SU-DHL-6 (cell line): Measurements from ENCODE around the gene URB2.
"Not testable (repeated sequence)": the region's sequence is repeated elsewhere in the genome, so short reads cannot be mapped to it uniquely, and the experiment has no call there.

Experiments
- H2AFZ ChIP-seq: fragments of 200-600 bp; sonication (generic); 2 replicates; pipeline ENCODE4 v1.6.1; 2014; ENCODE audit warnings: low read depth, mild to moderate bottlenecking, moderate library complexity, mixed read lengths, antibody characterized with exemption, low read length; ENCODE audit not compliant: severe bottlenecking
- H3F3A ChIP-seq: fragments of 200-600 bp; shearing (Covaris generic); 2 replicates; pipeline ENCODE4 v1.6.0; 2016; ENCODE audit warnings: antibody characterized with exemption, mild to moderate bottlenecking; ENCODE audit not compliant: insufficient read depth
- H3K27ac ChIP-seq: fragments of 200-600 bp; sonication (generic); 2 replicates; pipeline ENCODE4 v1.5.1; 2016; ENCODE audit warnings: low read depth, mild to moderate bottlenecking, low read length, moderate library complexity, mixed read lengths
- H3K27me3 ChIP-seq: fragments of 200-600 bp; sonication (generic), shearing (Covaris generic); 2 replicates; pipeline ENCODE4 v1.6.0; 2014; ENCODE audit warnings: mild to moderate bottlenecking, low read length
- H3K36me3 ChIP-seq: fragments of 200-600 bp; sonication (generic); 2 replicates; pipeline ENCODE4 v1.6.1; 2014; ENCODE audit warnings: mild to moderate bottlenecking, low read length, mixed read lengths
- H3K4me2 ChIP-seq: fragments of 300-600, 200-600 bp; shearing (Covaris generic), sonication (generic); 2 replicates; pipeline ENCODE4 v1.6.0; 2014; ENCODE audit warnings: low read length, low read depth, mild to moderate bottlenecking; ENCODE audit not compliant: poor library complexity, severe bottlenecking
- H3K4me3 ChIP-seq: fragments of 200-600 bp; sonication (generic); 2 replicates; pipeline ENCODE4 v1.5.1; 2014; ENCODE audit warnings: antibody characterized with exemption, low read length, mild to moderate bottlenecking, mixed read lengths; ENCODE audit not compliant: insufficient read depth, poor library complexity, severe bottlenecking
- H3K79me2 ChIP-seq: fragments of 200-600 bp; sonication (generic); 2 replicates; pipeline ENCODE4 v1.6.1; 2014; ENCODE audit warnings: mild to moderate bottlenecking, low read length, moderate library complexity; ENCODE audit not compliant: insufficient read depth
- H3K9ac ChIP-seq: fragments of 200-600 bp; sonication (generic); 2 replicates; pipeline ENCODE4 v1.7.0; 2014; ENCODE audit warnings: mild to moderate bottlenecking, low read length
- H3K9me2 ChIP-seq: fragments of 200-600 bp; sonication (generic); replicated peaks from 2 replicates; pipeline ENCODE4 v1.6.1; 2014; ENCODE audit warnings: low read length; ENCODE audit not compliant: insufficient read depth
- H3K9me3 ChIP-seq: fragments of 200-600 bp; sonication (generic); 2 replicates; pipeline ENCODE4 v1.6.1; 2014; ENCODE audit warnings: low read length, mixed read lengths; ENCODE audit not compliant: insufficient read depth
- H4K20me1 ChIP-seq: fragments of 200-600 bp; sonication (generic); 2 replicates; pipeline ENCODE4 v1.6.1; 2014; ENCODE audit warnings: low read depth, mild to moderate bottlenecking, antibody characterized with exemption, low read length, moderate library complexity, mixed read lengths
- EZH2phosphoT487 ChIP-seq: fragments of 200-600 bp; sonication (generic), shearing (Covaris generic); conservative IDR thresholded peaks from 2 replicates; pipeline ENCODE4 v1.6.1; 2018; ENCODE audit warnings: mild to moderate bottlenecking, antibody characterized with exemption, low read length, moderate library complexity, mixed read lengths
- TF ChIP-seq, protein P1 (sequence below): fragments of 200-600 bp; sonication (generic); IDR thresholded peaks from one replicate; pipeline ENCODE4 v1.5.1; 2017; ENCODE audit warnings: antibody characterized with exemption, mild to moderate bottlenecking, low read length, moderate library complexity; ENCODE audit not compliant: insufficient read depth, poor library complexity, severe bottlenecking

The URB2 gene

DNA sequence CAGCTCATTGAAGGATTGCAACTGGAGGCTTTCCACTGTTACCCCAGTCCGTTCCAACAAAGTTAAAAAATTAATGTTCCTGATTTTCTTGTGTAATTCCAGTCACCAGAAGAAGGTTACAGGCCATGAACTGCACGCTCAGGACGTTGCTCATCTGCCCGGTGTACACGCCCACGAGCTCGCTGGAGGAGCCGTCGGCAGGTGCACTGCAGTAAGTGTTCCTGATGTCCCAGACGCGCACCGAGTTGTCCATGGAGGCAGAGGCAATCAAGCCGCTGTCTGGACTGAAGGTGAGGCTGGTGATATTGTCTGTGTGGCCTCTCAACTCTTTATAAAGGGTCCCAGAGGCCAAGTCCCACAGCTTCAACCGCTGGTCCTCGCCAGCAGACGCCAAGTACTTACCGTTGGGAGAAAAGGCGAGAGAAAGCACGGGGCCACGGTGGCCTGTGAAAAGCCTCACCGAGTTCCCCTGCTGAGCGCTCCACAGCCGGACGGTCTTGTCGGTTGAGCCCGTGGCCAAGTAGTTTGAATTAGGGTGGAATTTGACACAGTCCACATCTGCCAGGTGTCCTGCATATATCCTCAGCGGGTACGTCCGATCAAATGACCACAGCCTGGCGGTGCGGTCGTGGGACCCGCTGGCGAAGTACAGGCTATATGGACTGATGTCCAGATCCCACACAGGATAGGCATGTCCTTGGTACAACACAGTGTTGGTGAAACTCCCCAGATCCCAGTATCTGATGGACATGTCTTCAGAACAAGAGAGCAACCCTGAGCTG is 31.6 kb upstream of the URB2 start:
- Histone ChIP-seq H3K4me2 (no peak overlapping the region), H3F3A (no peaks in the 10 kb centered on the region), H2AFZ (no peak overlapping the region), H3K27ac (no peak overlapping the region), H3K36me3 (no peaks in the 10 kb centered on the region; the same call in 1 of the 2 replicates), H3K79me2 (peaks cover 20% of the 10 kb centered on the region), H3K9me2 (no peaks in the 10 kb centered on the region), H3K4me3 (no peak overlapping the region), H3K27me3 (no peaks in the 10 kb centered on the region), H4K20me1 (no peaks in the 10 kb centered on the region; the same call in 1 of the 2 replicates), H3K9me3 (no peaks in the 10 kb centered on the region), H3K9ac (no peak overlapping the region)
- TF ChIP-seq, protein P1, sequence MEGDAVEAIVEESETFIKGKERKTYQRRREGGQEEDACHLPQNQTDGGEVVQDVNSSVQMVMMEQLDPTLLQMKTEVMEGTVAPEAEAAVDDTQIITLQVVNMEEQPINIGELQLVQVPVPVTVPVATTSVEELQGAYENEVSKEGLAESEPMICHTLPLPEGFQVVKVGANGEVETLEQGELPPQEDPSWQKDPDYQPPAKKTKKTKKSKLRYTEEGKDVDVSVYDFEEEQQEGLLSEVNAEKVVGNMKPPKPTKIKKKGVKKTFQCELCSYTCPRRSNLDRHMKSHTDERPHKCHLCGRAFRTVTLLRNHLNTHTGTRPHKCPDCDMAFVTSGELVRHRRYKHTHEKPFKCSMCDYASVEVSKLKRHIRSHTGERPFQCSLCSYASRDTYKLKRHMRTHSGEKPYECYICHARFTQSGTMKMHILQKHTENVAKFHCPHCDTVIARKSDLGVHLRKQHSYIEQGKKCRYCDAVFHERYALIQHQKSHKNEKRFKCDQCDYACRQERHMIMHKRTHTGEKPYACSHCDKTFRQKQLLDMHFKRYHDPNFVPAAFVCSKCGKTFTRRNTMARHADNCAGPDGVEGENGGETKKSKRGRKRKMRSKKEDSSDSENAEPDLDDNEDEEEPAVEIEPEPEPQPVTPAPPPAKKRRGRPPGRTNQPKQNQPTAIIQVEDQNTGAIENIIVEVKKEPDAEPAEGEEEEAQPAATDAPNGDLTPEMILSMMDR: no peak
- no peak for TF ChIP-seq EZH2phosphoT487

DNA sequence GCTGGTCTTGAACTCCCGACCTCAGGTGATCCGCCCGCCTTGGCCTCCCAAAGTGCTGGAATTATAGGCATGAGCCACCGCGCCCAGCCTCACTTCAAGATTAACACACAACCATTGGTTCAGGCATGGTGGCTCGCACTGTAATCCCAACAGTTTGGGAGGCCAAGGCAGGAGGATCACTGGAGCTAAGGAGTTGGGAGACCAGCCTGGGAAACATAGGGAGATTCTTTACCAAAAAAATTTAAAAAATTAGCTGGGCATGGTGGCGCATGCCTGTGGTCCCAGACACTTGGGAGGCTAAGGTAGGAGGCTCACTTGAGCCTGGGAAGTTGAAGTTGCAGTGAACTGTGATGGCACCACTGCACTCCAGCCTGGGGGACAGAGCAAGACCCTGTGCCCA is 30.2 kb upstream of the URB2 start:
- H3K4me2 ChIP-seq, H3K4me3 ChIP-seq, H3K27me3 ChIP-seq, H4K20me1 ChIP-seq, H3K9me3 ChIP-seq, H3K9me2 ChIP-seq, H3F3A ChIP-seq, H2AFZ ChIP-seq, H3K9ac ChIP-seq, H3K27ac ChIP-seq: not testable (repeated sequence)
- Histone ChIP-seq H3K36me3 (peaks cover 13% of the 10 kb centered on the region; the same call in 1 of the 2 replicates), H3K79me2 (peaks cover 33% of the 10 kb centered on the region)

DNA sequence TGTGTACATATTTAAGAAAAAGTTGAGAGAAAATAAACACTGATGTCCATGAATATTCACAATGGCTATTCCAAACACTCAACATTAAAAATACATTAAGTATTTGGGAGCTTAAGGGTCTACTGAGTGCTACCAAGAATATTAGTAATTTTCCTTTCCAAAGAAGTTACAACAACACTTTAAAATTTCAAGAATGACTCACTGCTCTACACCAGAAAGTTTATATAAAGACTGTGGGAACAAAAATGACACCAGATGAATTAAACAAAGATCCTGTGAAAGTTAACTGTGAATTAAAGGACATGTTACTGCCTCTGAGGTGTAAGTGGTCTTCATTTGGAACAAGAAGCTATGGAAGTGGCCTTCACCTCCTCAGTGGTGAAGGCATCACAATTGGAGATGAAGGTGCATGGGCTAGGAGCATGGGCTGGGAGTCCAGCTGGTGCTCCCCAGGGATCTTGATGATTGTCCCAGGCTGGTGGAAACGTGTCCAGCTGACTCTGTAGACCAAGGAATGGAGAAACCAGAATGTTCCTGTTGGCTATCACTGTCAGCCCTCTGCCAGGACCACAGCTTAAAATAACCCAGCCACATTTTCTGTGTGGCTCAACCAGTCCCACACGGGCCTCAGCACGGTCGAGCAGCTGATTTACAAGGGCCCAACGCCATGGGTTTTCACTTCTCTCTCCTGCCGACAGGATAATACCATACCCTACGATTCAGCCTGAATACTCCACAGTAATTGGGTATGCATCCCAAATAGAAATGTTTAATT is 28.9 kb upstream of the URB2 start:
- H4K20me1 ChIP-seq: no peaks in the 10 kb centered on the region; the same call in 1 of the 2 replicates
- peaks cover 37% of the 10 kb centered on the region for H3K79me2 ChIP-seq

DNA sequence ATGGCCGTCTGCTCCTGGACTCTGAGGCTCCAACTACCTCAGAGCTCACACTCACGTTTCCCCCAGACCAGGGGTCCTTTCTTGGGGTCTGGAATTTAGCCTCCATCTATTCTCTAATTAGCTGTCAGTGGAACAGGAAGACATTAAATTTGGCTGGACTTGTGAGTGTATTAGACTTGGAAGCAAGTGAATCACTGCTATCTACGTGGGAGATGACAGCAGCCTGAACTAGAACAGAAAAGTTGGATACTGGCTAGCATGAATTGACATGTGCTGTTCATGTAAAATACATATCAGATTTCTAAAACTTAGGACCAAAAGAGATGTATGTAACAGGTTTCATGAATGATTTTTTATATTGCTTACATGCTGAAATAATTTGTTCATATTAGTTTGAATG is 28.2 kb upstream of the URB2 start:
- no peaks in the 10 kb centered on the region; the same call in 1 of the 2 replicates for H4K20me1 ChIP-seq
- no peak overlapping the region for H3K4me2 ChIP-seq
- no peaks in the 10 kb centered on the region for H3K9me3 ChIP-seq
- H3K4me3 ChIP-seq: no peak overlapping the region
- H3K36me3 ChIP-seq: peaks cover 16% of the 10 kb centered on the region; the same call in 1 of the 2 replicates
- H3K27me3 ChIP-seq: no peaks in the 10 kb centered on the region
- H2AFZ ChIP-seq: no peak overlapping the region
- H3F3A ChIP-seq: no peaks in the 10 kb centered on the region; the same call in 1 of the 2 replicates
- H3K9me2 ChIP-seq: no peaks in the 10 kb centered on the region
- no peak overlapping the region for H3K27ac ChIP-seq
- no peak overlapping the region for H3K9ac ChIP-seq
- no peak for TF ChIP-seq EZH2phosphoT487
- TF ChIP-seq, protein P1: no peak
- H3K79me2 ChIP-seq: peaks cover 39% of the 10 kb centered on the region

More for the DNA sequence above, 28.9 kb upstream of the URB2 start:
- no peak overlapping the region for H3K27ac ChIP-seq
- H3K36me3 ChIP-seq: peaks cover 16% of the 10 kb centered on the region; the same call in 1 of the 2 replicates
- no peaks in the 10 kb centered on the region for H3K27me3 ChIP-seq
- no peak overlapping the region for H3K4me3 ChIP-seq
- H3K4me2 ChIP-seq: no peak overlapping the region
- no peaks in the 10 kb centered on the region for H3K9me3 ChIP-seq
- H2AFZ ChIP-seq: no peak overlapping the region
- H3F3A ChIP-seq: no peaks in the 10 kb centered on the region; the same call in 1 of the 2 replicates
- TF ChIP-seq EZH2phosphoT487: no peak
- no peaks in the 10 kb centered on the region for H3K9me2 ChIP-seq
- H3K9ac ChIP-seq: no peak overlapping the region
